WERI-Rb-1 (cell line): ENCODE measurements around the gene CD4.
"Not testable (repeated sequence)": the region's sequence is repeated elsewhere in the genome, so short reads cannot be mapped to it uniquely, and the experiment has no call there.

Experiments
- DNase-seq: peaks from one replicate; pipeline ENCODE4 v3.0.0-alpha.2; 2020
- H3K27ac ChIP-seq: fragments of 250-450 bp; sonication (Bioruptor Pico); 2 replicates; pipeline ENCODE4 v1.5.1; 2020; ENCODE audit warnings: mild to moderate bottlenecking, moderate library complexity
- H3K27me3 ChIP-seq: fragments of 250-450 bp; sonication (Bioruptor Pico); 2 replicates; pipeline ENCODE4 v1.5.1; 2021; ENCODE audit warnings: mild to moderate bottlenecking, low read depth, moderate library complexity; ENCODE audit not compliant: insufficient read depth, severe bottlenecking
- H3K36me3 ChIP-seq: fragments of 250-450 bp; sonication (Bioruptor Pico); 2 replicates; pipeline ENCODE4 v1.5.1; 2020; ENCODE audit warnings: mild to moderate bottlenecking, moderate library complexity
- H3K4me3 ChIP-seq: 2 replicates; pipeline ENCODE4 v1.5.1; 2011; ENCODE audit warnings: low read depth, mild to moderate bottlenecking, control low read depth, low read length
- H3K9me3 ChIP-seq: fragments of 250-450 bp; sonication (Bioruptor Pico); 2 replicates; pipeline ENCODE4 v1.5.1; 2021; ENCODE audit warnings: mild to moderate bottlenecking, moderate library complexity; ENCODE audit not compliant: severe bottlenecking
- CTCF ChIP-seq: IDR thresholded peaks from 2 replicates; pipeline ENCODE4 v1.5.1; 2011; ENCODE audit warnings: low read depth, mild to moderate bottlenecking, control low read depth, inconsistent platforms, low read length

The CD4 gene

DNA sequence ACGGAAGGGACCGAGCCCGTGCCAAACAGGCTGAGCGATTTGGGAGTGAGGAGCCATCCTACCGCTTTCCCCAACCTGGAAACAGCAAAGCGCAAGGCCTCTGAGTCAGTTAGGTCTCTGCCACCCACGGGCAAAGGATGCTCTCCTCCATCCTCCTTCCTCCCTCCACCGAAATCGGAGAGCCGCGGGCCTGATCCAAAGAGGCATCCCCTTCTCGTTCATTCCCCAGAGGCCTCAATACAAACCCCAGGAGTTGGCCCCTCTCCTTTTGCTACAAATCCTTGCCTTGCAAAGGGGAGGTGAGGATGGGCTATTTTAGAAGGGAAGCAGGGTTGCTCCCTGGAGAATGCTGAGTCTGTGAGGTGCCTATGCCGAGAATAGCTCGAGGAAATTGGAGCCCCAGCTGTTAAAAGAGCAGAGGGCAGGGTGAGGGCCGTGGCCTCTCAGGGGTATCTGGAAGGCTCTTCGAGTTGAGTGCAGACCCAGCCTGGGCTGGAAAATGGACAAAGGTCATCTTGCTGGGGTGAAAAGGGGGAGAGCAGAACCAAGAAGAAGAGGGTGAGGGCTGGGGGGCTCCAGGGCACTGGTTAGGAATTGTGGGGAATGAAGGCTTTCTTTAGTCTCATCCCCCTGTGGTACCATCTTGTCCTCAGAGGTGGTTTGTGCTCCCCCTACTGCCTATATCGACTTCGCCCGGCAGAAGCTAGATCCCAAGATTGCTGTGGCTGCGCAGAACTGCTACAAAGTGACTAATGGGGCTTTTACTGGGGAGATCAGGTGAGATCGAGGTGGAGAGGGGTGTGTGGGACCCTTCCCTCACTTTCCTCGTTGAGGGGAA, 79.1 kb downstream of the CD4 start:
- H3K36me3 ChIP-seq: peaks cover 74% of the 10 kb centered on the region
- TF ChIP-seq CTCF: peak; percentile 29; the same call in 1 of the 2 replicates
- peak overlapping the region; percentile 92 for H3K4me3 ChIP-seq
- no peak for DNase-seq
- H3K27ac ChIP-seq: peak overlapping the region; percentile 97
- H3K27me3 ChIP-seq: no peaks in the 10 kb centered on the region
- no peaks in the 10 kb centered on the region for H3K9me3 ChIP-seq

DNA sequence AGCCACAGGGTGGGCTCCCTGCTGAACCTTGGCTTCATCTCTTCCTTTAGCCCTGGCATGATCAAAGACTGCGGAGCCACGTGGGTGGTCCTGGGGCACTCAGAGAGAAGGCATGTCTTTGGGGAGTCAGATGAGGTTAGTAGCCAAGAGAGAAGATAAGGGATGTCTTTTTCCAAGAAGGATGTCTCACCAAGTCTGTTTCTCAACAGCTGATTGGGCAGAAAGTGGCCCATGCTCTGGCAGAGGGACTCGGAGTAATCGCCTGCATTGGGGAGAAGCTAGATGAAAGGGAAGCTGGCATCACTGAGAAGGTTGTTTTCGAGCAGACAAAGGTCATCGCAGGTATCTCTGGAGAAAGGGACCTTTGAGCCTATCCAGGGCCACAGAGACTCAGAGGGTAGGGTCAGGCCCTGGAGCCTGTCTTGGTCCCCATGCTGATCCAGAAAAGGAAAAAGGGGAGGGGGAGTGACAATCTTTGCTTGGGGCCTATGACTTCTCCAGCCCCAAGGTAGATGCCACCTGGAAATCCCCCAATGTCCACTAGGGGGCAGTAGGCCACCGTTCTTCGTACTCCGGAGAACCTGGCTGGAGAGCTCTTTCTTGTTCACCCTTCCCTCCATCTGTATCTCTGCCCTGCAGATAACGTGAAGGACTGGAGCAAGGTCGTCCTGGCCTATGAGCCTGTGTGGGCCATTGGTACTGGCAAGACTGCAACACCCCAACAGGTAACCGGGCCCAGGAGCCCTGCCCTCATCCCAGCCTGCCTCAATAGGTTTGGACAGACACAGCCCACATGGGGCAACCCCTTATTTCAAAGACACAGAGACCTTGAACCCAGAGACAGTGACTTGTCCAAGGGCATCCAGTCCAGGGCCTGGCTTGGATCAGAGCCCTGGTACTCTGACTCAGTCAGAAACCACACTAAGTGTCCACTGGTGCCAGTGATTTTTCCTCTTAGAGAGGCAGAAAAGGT, 80.0 kb downstream of the CD4 start:
- Histone ChIP-seq H3K27me3 (no peaks in the 10 kb centered on the region), H3K27ac (peak overlapping the region; percentile 97), H3K36me3 (peaks cover 65% of the 10 kb centered on the region), H3K4me3 (peak overlapping the region; percentile 92), H3K9me3 (no peaks in the 10 kb centered on the region)
- peak; percentile 88 for TF ChIP-seq CTCF
- peak; percentile 87 for DNase-seq

DNA sequence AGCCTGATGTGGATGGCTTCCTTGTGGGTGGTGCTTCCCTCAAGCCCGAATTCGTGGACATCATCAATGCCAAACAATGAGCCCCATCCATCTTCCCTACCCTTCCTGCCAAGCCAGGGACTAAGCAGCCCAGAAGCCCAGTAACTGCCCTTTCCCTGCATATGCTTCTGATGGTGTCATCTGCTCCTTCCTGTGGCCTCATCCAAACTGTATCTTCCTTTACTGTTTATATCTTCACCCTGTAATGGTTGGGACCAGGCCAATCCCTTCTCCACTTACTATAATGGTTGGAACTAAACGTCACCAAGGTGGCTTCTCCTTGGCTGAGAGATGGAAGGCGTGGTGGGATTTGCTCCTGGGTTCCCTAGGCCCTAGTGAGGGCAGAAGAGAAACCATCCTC, 81.0 kb downstream of the CD4 start:
- H3K4me3 ChIP-seq, DNase-seq, H3K27ac ChIP-seq, H3K9me3 ChIP-seq, H3K27me3 ChIP-seq: not testable (repeated sequence)
- H3K36me3 ChIP-seq: peaks cover 55% of the 10 kb centered on the region
